ENCODE measurements around the gene FAM184B. TPM values are rescaled to one million over a fixed set of nuclear protein-coding genes. Genes with fewer than 3 reads are reported as not detected.
"Not testable (repeated sequence)": the region's sequence is repeated elsewhere in the genome, so short reads cannot be mapped to it uniquely, and the experiment has no call there.

FAM184B gene
- total RNA-seq, 1 donor, result not detected

DNA sequence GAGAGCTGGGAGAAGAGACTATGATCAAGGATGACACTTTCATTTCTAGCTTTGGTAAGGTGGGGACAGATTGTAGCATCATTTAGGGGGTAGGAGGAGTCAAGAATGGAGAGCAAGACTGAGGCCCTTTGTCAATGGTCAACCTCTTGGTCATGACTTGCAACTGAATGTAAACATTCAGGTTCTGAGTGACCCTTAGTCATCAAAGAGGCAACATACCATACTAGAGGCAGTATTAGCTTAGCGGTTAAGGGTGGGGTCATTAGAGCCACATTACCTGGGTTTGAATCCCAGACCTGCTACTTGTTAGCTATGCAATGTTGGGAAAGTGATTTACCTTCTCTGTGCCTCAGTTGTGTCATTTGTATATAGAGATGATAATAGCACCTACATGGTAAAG is 90.5 kb downstream of the FAM184B start:
- no peak for DNase-seq (ENCODE audit: low read depth)
- no peak overlapping the region for H3K4me3 ChIP-seq (ENCODE audit: low read depth, low read length)

DNA sequence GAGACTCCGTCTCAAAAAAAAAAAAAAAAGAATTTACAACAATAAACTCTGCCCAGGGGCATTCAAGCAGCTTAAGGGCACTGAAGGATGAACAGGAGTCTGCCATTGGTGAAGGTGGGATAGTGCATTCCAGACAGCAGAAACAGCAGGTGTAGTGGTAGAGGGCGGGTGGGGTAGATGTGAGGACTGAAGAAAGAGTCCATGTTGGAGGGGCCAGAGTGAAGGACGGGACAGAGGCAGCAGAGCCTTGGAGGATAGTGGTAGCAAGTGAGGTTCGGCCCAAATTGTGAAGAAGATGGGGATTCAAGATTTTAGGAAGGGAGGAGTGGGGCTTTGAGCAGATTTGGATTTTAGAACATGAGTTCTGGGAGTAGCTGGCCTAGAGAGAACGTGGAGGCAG is 91.3 kb downstream of the FAM184B start:
- TF ChIP-seq, protein P1, sequence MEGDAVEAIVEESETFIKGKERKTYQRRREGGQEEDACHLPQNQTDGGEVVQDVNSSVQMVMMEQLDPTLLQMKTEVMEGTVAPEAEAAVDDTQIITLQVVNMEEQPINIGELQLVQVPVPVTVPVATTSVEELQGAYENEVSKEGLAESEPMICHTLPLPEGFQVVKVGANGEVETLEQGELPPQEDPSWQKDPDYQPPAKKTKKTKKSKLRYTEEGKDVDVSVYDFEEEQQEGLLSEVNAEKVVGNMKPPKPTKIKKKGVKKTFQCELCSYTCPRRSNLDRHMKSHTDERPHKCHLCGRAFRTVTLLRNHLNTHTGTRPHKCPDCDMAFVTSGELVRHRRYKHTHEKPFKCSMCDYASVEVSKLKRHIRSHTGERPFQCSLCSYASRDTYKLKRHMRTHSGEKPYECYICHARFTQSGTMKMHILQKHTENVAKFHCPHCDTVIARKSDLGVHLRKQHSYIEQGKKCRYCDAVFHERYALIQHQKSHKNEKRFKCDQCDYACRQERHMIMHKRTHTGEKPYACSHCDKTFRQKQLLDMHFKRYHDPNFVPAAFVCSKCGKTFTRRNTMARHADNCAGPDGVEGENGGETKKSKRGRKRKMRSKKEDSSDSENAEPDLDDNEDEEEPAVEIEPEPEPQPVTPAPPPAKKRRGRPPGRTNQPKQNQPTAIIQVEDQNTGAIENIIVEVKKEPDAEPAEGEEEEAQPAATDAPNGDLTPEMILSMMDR (IDR thresholded peaks at IDR 0.05; ENCODE audit: insufficient read depth, low read length), result no peak
- DNase-seq (ENCODE audit: low read depth), result no peak
- no peak overlapping the region for H3K4me3 ChIP-seq (ENCODE audit: low read depth, low read length)

More for the DNA sequence above, 90.5 kb downstream of the FAM184B start:
- TF ChIP-seq, protein P1 (IDR thresholded peaks at IDR 0.05; ENCODE audit: insufficient read depth, low read length), result no peak

DNA sequence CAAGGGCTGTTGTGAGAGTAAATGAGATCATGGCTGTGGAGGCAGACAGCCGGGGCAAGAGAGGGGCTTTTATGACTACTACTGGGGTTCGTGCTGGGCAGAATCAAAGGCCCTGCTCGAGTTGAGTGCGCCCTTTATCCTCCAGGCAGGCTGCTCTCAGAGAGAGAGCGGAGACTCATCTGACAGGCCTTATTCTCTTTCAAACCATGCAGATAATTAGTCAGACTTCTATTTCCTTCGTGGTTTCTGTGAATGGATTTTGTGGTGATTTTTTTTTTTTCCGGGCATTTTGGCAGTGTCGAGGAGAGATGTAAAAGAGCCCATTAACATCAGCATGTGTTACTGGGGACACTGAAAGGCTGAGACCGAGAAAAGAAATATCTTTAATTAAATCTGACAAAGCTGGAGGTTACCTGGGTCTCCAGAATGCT is 93.4 kb downstream of the FAM184B start:
- TF ChIP-seq, protein P1 (IDR thresholded peaks at IDR 0.05; ENCODE audit: insufficient read depth, low read length), result no peak
- no peak for DNase-seq (ENCODE audit: low read depth)
- H3K4me3 ChIP-seq (ENCODE audit: low read depth, low read length), result no peak overlapping the region

DNA sequence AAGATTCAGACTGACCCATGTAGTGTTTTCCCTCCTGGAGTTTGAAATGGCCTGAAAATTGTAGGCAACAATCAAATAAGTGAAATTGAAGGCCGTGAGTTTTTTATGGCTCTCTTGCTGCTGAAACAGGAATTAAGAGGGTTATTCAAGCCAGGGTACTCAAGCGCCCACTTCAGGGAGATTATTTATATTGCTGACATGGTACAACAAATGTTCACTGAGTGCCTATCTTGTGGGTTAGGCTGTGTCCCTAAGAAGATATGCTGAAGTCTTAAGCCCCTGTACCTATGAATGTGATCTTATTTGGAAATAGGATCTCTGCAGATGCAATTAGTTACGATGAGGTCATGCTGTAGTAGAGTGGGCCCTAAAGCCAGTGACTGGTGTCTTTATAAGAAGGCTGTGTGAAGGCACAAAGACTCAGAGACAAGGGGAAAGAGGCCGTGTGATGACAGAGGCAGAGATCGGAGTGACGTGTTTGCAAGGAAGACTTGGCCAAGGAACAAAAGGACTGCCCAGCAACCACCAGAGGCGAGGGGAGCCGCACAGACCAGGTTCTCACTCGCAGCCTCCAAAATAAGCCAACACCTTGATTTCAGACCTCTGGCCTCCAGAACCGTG is 94.1 kb downstream of the FAM184B start:
- TF ChIP-seq, protein P1 (IDR thresholded peaks at IDR 0.05; ENCODE audit: insufficient read depth, low read length), result no peak
- DNase-seq (ENCODE audit: low read depth), result no peak
- H3K4me3 ChIP-seq (ENCODE audit: low read depth, low read length), result no peak overlapping the region

DNA sequence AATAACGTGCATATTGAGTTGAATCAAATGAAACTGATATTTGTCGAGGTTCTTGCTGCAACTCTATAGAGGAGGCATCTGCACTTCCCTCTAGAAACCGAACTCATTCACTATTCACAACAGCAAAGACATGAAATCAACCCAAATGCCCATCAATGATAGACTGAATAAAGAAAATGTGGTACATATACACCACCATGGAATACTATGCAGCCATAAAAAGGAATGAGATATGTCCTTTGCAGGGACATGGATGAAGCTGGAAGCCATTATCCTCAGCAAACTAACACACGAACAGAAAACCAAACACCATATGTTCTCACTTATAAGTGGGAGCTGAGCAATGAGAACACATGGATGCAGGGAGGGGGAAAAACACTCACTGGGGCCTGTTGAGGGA is 96.8 kb downstream of the FAM184B start:
- DNase-seq (ENCODE audit: low read depth); H3K4me3 ChIP-seq (ENCODE audit: low read depth, low read length): not testable (repeated sequence)

DNA sequence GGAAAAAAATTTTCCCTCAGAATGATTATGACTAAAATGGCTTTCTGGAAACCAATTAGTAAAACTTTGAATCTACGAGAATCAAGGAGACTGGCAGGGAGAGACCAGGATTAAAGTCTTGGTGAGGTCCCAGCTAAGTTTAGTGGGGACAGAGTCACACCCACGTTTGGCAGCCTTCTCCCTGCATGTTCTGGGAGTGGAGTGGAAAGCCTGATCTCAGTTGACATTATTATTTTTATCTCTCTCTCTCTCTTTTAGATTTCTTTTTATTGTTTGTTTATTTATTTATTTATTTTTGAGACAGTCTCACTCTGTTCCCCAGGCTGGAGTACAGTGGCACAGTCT is 99.2 kb downstream of the FAM184B start:
- H3K4me3 ChIP-seq (ENCODE audit: low read depth, low read length), result no peak overlapping the region
- TF ChIP-seq, protein P1 (IDR thresholded peaks at IDR 0.05; ENCODE audit: insufficient read depth, low read length), result no peak
- no peak for DNase-seq (ENCODE audit: low read depth)

DNA sequence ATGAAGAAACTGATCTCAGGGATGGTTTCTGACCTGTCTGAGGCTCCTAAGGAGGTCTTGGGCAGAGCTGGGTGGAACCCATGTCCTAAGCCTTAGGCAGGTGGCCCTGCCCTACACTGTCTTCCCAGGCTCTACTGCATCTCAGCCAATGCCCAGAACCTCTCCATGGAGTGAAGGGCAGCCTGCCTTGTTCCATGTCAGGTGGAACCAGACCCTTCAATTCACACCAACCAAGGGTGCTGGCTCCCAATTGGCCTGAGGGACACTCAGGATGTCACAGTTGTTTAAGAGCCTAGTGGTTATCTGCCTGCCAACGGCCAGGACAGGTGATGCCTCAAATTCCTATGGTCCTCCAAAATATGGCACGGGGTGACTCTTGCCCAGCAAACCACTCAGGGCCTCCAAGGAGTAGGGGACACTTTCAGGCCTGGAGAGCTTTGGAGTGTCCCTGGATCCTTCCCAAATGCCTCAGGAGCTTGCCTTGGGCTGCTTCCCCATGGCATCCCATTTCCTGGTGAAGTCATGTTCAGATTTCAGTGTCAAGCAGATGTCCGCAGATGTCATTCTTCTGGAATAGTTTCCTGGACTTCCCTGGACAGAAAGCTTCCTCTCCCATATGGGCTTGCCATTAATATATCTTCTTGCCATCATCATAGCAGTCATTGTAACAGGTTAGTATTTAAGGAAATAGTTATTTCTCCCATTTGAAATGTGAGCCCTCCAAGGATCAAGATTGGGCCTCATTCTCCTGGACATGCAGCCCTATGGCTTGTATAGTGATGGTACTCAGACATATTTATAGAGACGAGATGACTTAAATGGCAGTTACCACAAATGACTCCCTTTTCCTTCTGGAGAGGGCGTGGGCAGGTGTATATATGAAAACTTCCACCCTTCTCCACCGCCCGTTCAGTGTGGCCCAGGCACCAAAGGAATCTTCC is 99.9 kb downstream of the FAM184B start:
- TF ChIP-seq, protein P1 (IDR thresholded peaks at IDR 0.05; ENCODE audit: insufficient read depth, low read length), result no peak
- DNase-seq (ENCODE audit: low read depth), result no peak

More for the DNA sequence above, 99.9 kb downstream of the FAM184B start:
- no peak overlapping the region for H3K4me3 ChIP-seq (ENCODE audit: low read depth, low read length)
